Astrocyte of the cerebellum (primary cell): Measurements from ENCODE around the gene GUK1.

Source experiments
- DNase-seq: peaks from one replicate; pipeline ENCODE4 v3.0.0-alpha.2; 2011; ENCODE audit warnings: low read depth
- H3K4me3 ChIP-seq: 2 replicates; pipeline ENCODE4 v1.5.1; 2011; ENCODE audit warnings: mild to moderate bottlenecking, low read depth, low read length, moderate library complexity
- in situ Hi-C: cut with HindIII; loops from 2 replicates; pipeline ENCODE4 v1.10.0; 2017; ENCODE audit warnings: low sequenced_read_pairs
- TF ChIP-seq, protein P1 (sequence below): IDR thresholded peaks from 2 replicates; pipeline ENCODE4 v1.5.1; 2012; ENCODE audit warnings: low read length, low read depth, moderate library complexity, mild to moderate bottlenecking; ENCODE audit errors: missing control alignments

Gene GUK1

DNA sequence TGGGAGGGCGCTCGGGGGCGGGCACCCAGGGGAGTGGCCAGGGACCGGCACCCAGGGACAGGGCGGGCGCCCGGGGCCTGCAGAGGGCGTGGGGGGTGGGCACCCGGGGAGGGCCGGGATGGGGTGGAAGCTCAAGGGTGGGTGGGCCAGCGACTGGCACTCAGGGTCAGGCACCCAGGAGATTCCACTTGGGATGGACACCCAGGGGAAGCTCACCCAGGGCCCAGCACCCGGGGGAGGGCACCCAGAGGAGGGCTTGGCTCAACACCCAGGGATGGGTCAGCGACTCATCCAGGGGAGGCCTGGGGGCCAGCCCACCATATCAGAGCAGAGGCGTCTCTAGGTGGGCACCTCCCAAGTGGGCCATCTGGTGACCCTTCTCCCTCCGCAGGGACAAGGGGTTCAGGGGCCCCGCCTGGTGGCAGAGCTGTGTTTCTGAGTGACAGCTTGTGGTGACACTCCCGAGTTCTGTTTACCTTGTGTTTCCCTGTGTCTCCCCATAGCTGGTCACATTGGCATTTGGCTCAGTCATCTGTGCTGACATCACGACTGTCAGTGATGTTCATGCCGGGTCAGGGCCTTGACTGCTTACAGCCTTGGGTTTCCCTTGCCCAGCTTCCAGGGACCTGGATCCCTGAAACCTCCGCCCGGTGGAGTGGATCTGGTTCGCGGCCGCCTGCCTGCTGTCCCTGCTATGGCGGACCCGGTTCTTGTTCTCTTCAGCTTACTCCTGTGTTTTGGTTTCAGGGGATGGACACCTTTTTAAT is 26.3 kb downstream of the GUK1 start:
- TF ChIP-seq, protein P1, sequence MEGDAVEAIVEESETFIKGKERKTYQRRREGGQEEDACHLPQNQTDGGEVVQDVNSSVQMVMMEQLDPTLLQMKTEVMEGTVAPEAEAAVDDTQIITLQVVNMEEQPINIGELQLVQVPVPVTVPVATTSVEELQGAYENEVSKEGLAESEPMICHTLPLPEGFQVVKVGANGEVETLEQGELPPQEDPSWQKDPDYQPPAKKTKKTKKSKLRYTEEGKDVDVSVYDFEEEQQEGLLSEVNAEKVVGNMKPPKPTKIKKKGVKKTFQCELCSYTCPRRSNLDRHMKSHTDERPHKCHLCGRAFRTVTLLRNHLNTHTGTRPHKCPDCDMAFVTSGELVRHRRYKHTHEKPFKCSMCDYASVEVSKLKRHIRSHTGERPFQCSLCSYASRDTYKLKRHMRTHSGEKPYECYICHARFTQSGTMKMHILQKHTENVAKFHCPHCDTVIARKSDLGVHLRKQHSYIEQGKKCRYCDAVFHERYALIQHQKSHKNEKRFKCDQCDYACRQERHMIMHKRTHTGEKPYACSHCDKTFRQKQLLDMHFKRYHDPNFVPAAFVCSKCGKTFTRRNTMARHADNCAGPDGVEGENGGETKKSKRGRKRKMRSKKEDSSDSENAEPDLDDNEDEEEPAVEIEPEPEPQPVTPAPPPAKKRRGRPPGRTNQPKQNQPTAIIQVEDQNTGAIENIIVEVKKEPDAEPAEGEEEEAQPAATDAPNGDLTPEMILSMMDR = peak; percentile 34
- H3K4me3 ChIP-seq = peak overlapping the region; percentile 72
- peak; percentile 4 for DNase-seq
- in situ Hi-C loops = loop anchor here (5.0 kb wide), 1 partner anchor 301 kb away; no protein-coding TSS in a partner anchor

GRCh38 chr1:228168563-228169270 is 28.6 kb downstream of the GUK1 start:
- no peak overlapping the region for H3K4me3 ChIP-seq
- no peak for DNase-seq
- TF ChIP-seq, protein P1 = no peak
- in situ Hi-C loops = loop anchor here (5.0 kb wide), 1 partner anchor 299 kb away; no protein-coding TSS in a partner anchor

DNA sequence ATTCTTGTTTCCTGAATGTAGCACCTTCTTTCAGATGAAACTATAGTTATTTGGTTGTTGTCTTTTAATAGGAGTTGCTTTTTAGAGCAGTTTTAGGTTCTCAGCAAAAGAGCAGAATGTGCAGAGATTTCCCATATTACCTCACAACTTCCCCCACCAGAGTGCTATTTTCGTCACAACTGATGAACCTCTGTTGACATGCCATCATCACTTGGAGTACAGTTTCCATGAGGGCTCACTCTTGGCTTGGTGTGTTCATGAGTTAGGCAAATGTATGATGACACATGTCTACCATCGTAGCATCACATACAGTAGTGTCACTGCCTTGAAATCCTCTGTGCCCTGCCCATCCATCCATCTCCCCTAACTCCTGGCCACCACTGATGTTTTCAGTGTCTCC is 29.3 kb downstream of the GUK1 start:
- no peak overlapping the region for H3K4me3 ChIP-seq
- DNase-seq = no peak
- in situ Hi-C loops = loop anchor here (5.0 kb wide), 1 partner anchor 298 kb away; no protein-coding TSS in a partner anchor
- TF ChIP-seq, protein P1 = no peak

- H3K4me3 ChIP-seq = no peak overlapping the region
- TF ChIP-seq, protein P1 = no peak
- in situ Hi-C loops = no loop called here
- no peak for DNase-seq
Measured at GRCh38 chr1:228170666-228171065, 30.6 kb downstream of the GUK1 start.

- in situ Hi-C loops = no loop called here
- no peak for DNase-seq
- H3K4me3 ChIP-seq = no peak overlapping the region
- TF ChIP-seq, protein P1 = no peak
Measured at GRCh38 chr1:228171221-228171891, 31.3 kb downstream of the GUK1 start.
